GM23338 (cell line): ENCODE data around the gene NSMCE4A. TPM values are rescaled to one million over a fixed set of nuclear protein-coding genes. Genes with fewer than 3 reads are reported as not detected.

ENCODE experiments used
- ATAC-seq: fragments of 200-7000 bp; cut with Tn5 transposase; 3 replicates; pipeline ENCODE4 v1.9.1; 2020
- DNase-seq: peaks from one replicate; pipeline ENCODE4 v3.0.0-alpha.2; 2015; ENCODE audit warnings: low spot score
- H2AFZ ChIP-seq: fragments of 200-600 bp; sonication (generic); 2 replicates; pipeline ENCODE4 v1.8.0; 2016; ENCODE audit warnings: antibody characterized with exemption, mild to moderate bottlenecking, moderate library complexity
- H3F3A ChIP-seq: fragments of 200-600 bp; sonication (generic); replicated peaks from 2 replicates; pipeline ENCODE4 v1.8.0; 2017; ENCODE audit warnings: antibody characterized with exemption, mixed run types, low read depth
- H3K27ac ChIP-seq: fragments of 200-600 bp; sonication (generic); 2 replicates; pipeline ENCODE4 v1.6.1; 2016; ENCODE audit warnings: low read depth
- H3K27me3 ChIP-seq: fragments of 200-600 bp; sonication (generic); 2 replicates; pipeline ENCODE4 v1.8.0; 2016; ENCODE audit warnings: mild to moderate bottlenecking, mixed run types, moderate library complexity; ENCODE audit not compliant: insufficient read depth
- H3K36me3 ChIP-seq: fragments of 200-600 bp; sonication (generic); 2 replicates; pipeline ENCODE4 v1.8.0; 2016; ENCODE audit warnings: mild to moderate bottlenecking; ENCODE audit not compliant: insufficient read depth
- H3K4me1 ChIP-seq: fragments of 200-600 bp; sonication (generic); 2 replicates; pipeline ENCODE4 v1.8.0; 2016; ENCODE audit warnings: mild to moderate bottlenecking, moderate library complexity; ENCODE audit not compliant: insufficient read depth
- H3K4me2 ChIP-seq: fragments of 200-600 bp; sonication (generic); 2 replicates; pipeline ENCODE4 v1.7.1; 2017; ENCODE audit warnings: mixed run types
- H3K4me3 ChIP-seq: fragments of 200-600 bp; sonication (generic); 2 replicates; pipeline ENCODE4 v1.6.1; 2016; ENCODE audit warnings: mixed run types
- H3K79me2 ChIP-seq: fragments of 200-600 bp; sonication (generic); replicated peaks from 2 replicates; pipeline ENCODE4 v1.8.0; 2017; ENCODE audit warnings: mild to moderate bottlenecking; ENCODE audit not compliant: insufficient read depth
- H3K9me2 ChIP-seq: fragments of 200-600 bp; sonication (generic); 2 replicates; pipeline ENCODE4 v1.8.0; 2017; ENCODE audit not compliant: insufficient read depth
- H4K20me1 ChIP-seq: fragments of 200-600 bp; sonication (generic); replicated peaks from 2 replicates; pipeline ENCODE4 v1.8.0; 2017; ENCODE audit warnings: mild to moderate bottlenecking; ENCODE audit not compliant: insufficient read depth
- H3K27ac Mint-ChIP-seq: 2 replicates; pipeline ENCODE4 v1.8.0; 2020; ENCODE audit warnings: inconsistent platforms, mild to moderate bottlenecking, moderate library complexity, mixed read lengths
- H3K27me3 Mint-ChIP-seq: 3 replicates; pipeline ENCODE4 v1.8.0; 2022; ENCODE audit warnings: low read depth, mild to moderate bottlenecking, moderate library complexity, mixed read lengths, inconsistent platforms; ENCODE audit not compliant: insufficient read depth, poor library complexity
- H3K36me3 Mint-ChIP-seq: 3 replicates; pipeline ENCODE4 v1.8.0; 2021; ENCODE audit warnings: low read depth, mild to moderate bottlenecking, inconsistent platforms, moderate library complexity, mixed read lengths
- H3K4me1 Mint-ChIP-seq: 3 replicates; pipeline ENCODE4 v1.8.0; 2020; ENCODE audit warnings: mild to moderate bottlenecking, inconsistent platforms, mixed read lengths
- H3K4me3 Mint-ChIP-seq: 3 replicates; pipeline ENCODE4 v1.8.0; 2021; ENCODE audit warnings: moderate library complexity, mild to moderate bottlenecking, inconsistent platforms, mixed read lengths
- H3K9me3 Mint-ChIP-seq: 3 replicates; pipeline ENCODE4 v1.8.0; 2020; ENCODE audit warnings: moderate library complexity, mild to moderate bottlenecking, inconsistent platforms, mixed read lengths
- EZH2 ChIP-seq: fragments of 200-600 bp; sonication (generic); IDR thresholded peaks from one replicate; pipeline ENCODE4 v1.8.0; 2017; ENCODE audit warnings: antibody characterized with exemption, mild to moderate bottlenecking, low read depth; ENCODE audit not compliant: unreplicated experiment
- EZH2phosphoT487 ChIP-seq: fragments of 200-600 bp; sonication (generic); IDR thresholded peaks from one replicate; pipeline ENCODE4 v1.8.1; 2018; ENCODE audit warnings: antibody characterized with exemption; ENCODE audit not compliant: unreplicated experiment
- JUNB ChIP-seq: IDR thresholded peaks from one replicate; pipeline ENCODE4 v1.6.1; 2016; ENCODE audit warnings: antibody characterized with exemption; ENCODE audit not compliant: unreplicated experiment
- NANOG ChIP-seq: IDR thresholded peaks from 2 replicates; pipeline ENCODE4 v1.6.1; 2016; ENCODE audit warnings: antibody characterized with exemption, borderline replicate concordance
- POLR2AphosphoS5 ChIP-seq: IDR thresholded peaks from 2 replicates; pipeline ENCODE4 v1.6.1; 2016; ENCODE audit warnings: antibody characterized with exemption, low read depth
- STAT1 ChIP-seq: IDR thresholded peaks from one replicate; pipeline ENCODE4 v1.6.1; 2016; ENCODE audit warnings: antibody characterized with exemption; ENCODE audit not compliant: unreplicated experiment
- ZNF114 ChIP-seq: fragments of 250-450 bp; sonication (Bioruptor Pico); IDR thresholded peaks from 2 replicates; pipeline ENCODE4 v1.5.0; 2020; ENCODE audit warnings: mild to moderate bottlenecking, moderate library complexity
- polyA plus RNA-seq: library from polyadenylated mRNA; unstranded; fragments of >200 nt; fragmentation: Nextera tagmentation; extraction: Ambion mirVana; gene quantifications from 2 replicates; pipeline ENCODE4 v1.2.1, GENCODE V29; 2016
- total RNA-seq: library from RNA; depleted of rRNA; stranded (reverse); fragments of >200 nt; shearing (Covaris generic); gene quantifications from 2 replicates; pipeline ENCODE4 v1.2.3, GENCODE V29; 2014
- TF ChIP-seq, protein P1 (sequence below): IDR thresholded peaks from one replicate; pipeline ENCODE4 v1.6.1; 2018; ENCODE audit warnings: antibody characterized with exemption; ENCODE audit not compliant: unreplicated experiment
- TF ChIP-seq, protein P2 (sequence below), 2 experiments: fragments of 200-600 bp in 1 of 2; sonication (generic) in 1 of 2; conservative IDR thresholded peaks; 2 replicates each; pipeline versions ENCODE4 v1.5.1 to v1.6.1; 2016 to 2017; ENCODE audit warnings: antibody characterized with exemption in 2 of 2, low read depth in 2 of 2, mild to moderate bottlenecking in 2 of 2, moderate library complexity in 1 of 2
- TF ChIP-seq, protein P3 (sequence below): IDR thresholded peaks from 2 replicates; pipeline ENCODE4 v1.6.1; 2016; ENCODE audit warnings: antibody characterized with exemption

The NSMCE4A gene
- total and polyA plus RNA-seq, 2 experiments from 2014 or later = 84.8 to 94.9 TPM

DNA sequence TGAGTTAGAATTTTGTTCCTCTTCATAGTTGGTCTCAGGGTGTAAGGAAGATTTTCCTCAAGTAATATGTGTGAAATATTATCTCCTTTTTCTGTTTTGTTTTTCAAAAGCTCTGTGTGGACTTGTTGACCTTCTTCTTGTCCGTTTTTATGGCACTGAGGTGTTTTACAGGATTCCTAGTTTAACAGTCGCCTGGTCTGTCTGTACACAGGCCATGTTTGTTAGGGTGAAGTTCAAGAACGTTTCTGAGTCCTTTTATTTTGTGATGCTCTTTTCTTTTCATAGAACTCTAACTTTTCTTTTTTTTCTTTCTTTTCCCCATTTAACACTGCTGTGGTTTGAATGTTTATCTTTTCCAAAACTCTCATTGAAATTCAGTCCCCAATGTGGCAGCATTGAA is 32.4 kb upstream of the NSMCE4A start (continued):
- TF ChIP-seq NANOG = no peak
- TF ChIP-seq, protein P1, sequence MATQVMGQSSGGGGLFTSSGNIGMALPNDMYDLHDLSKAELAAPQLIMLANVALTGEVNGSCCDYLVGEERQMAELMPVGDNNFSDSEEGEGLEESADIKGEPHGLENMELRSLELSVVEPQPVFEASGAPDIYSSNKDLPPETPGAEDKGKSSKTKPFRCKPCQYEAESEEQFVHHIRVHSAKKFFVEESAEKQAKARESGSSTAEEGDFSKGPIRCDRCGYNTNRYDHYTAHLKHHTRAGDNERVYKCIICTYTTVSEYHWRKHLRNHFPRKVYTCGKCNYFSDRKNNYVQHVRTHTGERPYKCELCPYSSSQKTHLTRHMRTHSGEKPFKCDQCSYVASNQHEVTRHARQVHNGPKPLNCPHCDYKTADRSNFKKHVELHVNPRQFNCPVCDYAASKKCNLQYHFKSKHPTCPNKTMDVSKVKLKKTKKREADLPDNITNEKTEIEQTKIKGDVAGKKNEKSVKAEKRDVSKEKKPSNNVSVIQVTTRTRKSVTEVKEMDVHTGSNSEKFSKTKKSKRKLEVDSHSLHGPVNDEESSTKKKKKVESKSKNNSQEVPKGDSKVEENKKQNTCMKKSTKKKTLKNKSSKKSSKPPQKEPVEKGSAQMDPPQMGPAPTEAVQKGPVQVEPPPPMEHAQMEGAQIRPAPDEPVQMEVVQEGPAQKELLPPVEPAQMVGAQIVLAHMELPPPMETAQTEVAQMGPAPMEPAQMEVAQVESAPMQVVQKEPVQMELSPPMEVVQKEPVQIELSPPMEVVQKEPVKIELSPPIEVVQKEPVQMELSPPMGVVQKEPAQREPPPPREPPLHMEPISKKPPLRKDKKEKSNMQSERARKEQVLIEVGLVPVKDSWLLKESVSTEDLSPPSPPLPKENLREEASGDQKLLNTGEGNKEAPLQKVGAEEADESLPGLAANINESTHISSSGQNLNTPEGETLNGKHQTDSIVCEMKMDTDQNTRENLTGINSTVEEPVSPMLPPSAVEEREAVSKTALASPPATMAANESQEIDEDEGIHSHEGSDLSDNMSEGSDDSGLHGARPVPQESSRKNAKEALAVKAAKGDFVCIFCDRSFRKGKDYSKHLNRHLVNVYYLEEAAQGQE = no peak
- no peak for TF ChIP-seq JUNB
- no peak for TF ChIP-seq ZNF114 (CRISPR knock-in tag)
- TF ChIP-seq STAT1 = no peak
- TF ChIP-seq, protein P2, sequence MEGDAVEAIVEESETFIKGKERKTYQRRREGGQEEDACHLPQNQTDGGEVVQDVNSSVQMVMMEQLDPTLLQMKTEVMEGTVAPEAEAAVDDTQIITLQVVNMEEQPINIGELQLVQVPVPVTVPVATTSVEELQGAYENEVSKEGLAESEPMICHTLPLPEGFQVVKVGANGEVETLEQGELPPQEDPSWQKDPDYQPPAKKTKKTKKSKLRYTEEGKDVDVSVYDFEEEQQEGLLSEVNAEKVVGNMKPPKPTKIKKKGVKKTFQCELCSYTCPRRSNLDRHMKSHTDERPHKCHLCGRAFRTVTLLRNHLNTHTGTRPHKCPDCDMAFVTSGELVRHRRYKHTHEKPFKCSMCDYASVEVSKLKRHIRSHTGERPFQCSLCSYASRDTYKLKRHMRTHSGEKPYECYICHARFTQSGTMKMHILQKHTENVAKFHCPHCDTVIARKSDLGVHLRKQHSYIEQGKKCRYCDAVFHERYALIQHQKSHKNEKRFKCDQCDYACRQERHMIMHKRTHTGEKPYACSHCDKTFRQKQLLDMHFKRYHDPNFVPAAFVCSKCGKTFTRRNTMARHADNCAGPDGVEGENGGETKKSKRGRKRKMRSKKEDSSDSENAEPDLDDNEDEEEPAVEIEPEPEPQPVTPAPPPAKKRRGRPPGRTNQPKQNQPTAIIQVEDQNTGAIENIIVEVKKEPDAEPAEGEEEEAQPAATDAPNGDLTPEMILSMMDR (conservative IDR thresholded peaks at IDR 0.05; ENCODE audit: low read depth in 2 of 2) = no peak
- TF ChIP-seq POLR2AphosphoS5 = no peak

DNA sequence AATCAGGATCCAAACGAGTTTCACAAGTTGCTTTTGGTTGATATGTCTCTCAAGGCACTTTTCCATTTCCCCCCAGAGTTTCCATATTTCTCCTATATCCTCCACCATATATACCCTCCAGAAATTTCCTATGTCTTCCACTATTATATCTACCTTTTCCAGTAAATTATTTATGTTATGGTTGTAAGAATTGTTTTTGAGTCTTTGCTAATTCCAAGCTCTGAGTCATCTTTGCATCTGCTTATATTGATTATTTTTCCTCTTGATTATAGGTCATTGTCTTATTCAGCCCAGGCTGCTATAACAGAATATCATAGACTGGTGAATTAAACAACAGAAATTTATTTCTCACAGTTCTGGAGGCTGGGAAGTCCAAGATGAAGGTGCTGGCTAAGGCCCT is 26.7 kb upstream of the NSMCE4A start:
- H3K4me2 ChIP-seq = no peak overlapping the region
- Mint-ChIP-seq H3K27ac (no peak overlapping the region), H3K36me3 (peaks cover 14% of the 10 kb centered on the region; the same call in 2 of the 3 replicates), H3K9me3 (peaks cover 36% of the 10 kb centered on the region), H3K27me3 (peaks cover 5% of the 10 kb centered on the region), H3K4me1 (no peaks in the 10 kb centered on the region), H3K4me3 (no peak overlapping the region)
- H3K79me2 ChIP-seq = no peaks in the 10 kb centered on the region
- no peak overlapping the region for H2AFZ ChIP-seq
- DNase-seq (no peak), ATAC-seq (no peak)
- H3K27me3 ChIP-seq = no peaks in the 10 kb centered on the region
- no peaks in the 10 kb centered on the region for H3F3A ChIP-seq
- H3K9me2 ChIP-seq = 0 out of 2 replicates have a peak, but pooled peaks cover 3% of the 10 kb centered on the region
- no peaks in the 10 kb centered on the region for H4K20me1 ChIP-seq
- no peak for TF ChIP-seq STAT1
- TF ChIP-seq, protein P1 = no peak
- TF ChIP-seq ZNF114 (CRISPR knock-in tag) = no peak
- no peak for TF ChIP-seq JUNB
- no peak for TF ChIP-seq EZH2
- no peak for TF ChIP-seq EZH2phosphoT487
- TF ChIP-seq, protein P3, sequence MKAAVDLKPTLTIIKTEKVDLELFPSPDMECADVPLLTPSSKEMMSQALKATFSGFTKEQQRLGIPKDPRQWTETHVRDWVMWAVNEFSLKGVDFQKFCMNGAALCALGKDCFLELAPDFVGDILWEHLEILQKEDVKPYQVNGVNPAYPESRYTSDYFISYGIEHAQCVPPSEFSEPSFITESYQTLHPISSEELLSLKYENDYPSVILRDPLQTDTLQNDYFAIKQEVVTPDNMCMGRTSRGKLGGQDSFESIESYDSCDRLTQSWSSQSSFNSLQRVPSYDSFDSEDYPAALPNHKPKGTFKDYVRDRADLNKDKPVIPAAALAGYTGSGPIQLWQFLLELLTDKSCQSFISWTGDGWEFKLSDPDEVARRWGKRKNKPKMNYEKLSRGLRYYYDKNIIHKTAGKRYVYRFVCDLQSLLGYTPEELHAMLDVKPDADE = no peak
- no peak for TF ChIP-seq NANOG
- H3K4me1 ChIP-seq = no peaks in the 10 kb centered on the region
- no peak overlapping the region for H3K4me3 ChIP-seq
- H3K27ac ChIP-seq = no peak overlapping the region
- H3K36me3 ChIP-seq = no peaks in the 10 kb centered on the region
